Skeletal muscle satellite cell (primary cell): ENCODE measurements around the gene TTC9C.

ENCODE experiments used
- H3K27me3 ChIP-seq: 2 replicates; pipeline ENCODE4 v1.7.0; 2013; ENCODE audit warnings: low read length; ENCODE audit not compliant: control insufficient read depth, insufficient read depth
- H3K36me3 ChIP-seq: 2 replicates; pipeline ENCODE4 v1.7.0; 2013; ENCODE audit warnings: mild to moderate bottlenecking, control low read depth, low read length; ENCODE audit not compliant: insufficient read depth
- H3K4me1 ChIP-seq: 2 replicates; pipeline ENCODE4 v1.7.0; 2013; ENCODE audit warnings: low read length; ENCODE audit not compliant: control insufficient read depth, insufficient read depth
- H3K4me2 ChIP-seq: 2 replicates; pipeline ENCODE4 v1.7.0; 2013; ENCODE audit warnings: mild to moderate bottlenecking, low read length
- H3K4me3 ChIP-seq: 2 replicates; pipeline ENCODE4 v1.7.0; 2013; ENCODE audit warnings: low read length
- H3K9ac ChIP-seq: 2 replicates; pipeline ENCODE4 v1.7.0; 2013; ENCODE audit warnings: mild to moderate bottlenecking, low read depth, low read length, moderate library complexity
- H3K9me3 ChIP-seq: replicated peaks from 2 replicates; pipeline ENCODE4 v1.7.0; 2013; ENCODE audit warnings: mild to moderate bottlenecking, control low read depth, low read length

The TTC9C gene

GRCh38 chr11:62713343-62713742 is 14.9 kb upstream of the TTC9C start:
- H3K4me1 ChIP-seq, result peaks cover 19% of the 10 kb centered on the region
- H3K4me2 ChIP-seq, result no peak overlapping the region
- no peaks in the 10 kb centered on the region for H3K9me3 ChIP-seq
- no peak overlapping the region for H3K4me3 ChIP-seq
- peaks cover 76% of the 10 kb centered on the region for H3K36me3 ChIP-seq
- no peaks in the 10 kb centered on the region for H3K27me3 ChIP-seq
- H3K9ac ChIP-seq, result no peak overlapping the region

- H3K36me3 ChIP-seq, result peaks cover 86% of the 10 kb centered on the region
- H3K4me3 ChIP-seq, result no peak overlapping the region
- no peaks in the 10 kb centered on the region for H3K27me3 ChIP-seq
- H3K9ac ChIP-seq, result peak overlapping the region; percentile 31
- H3K4me1 ChIP-seq, result peaks cover under 1% of the 10 kb centered on the region
- no peaks in the 10 kb centered on the region for H3K9me3 ChIP-seq
- no peak overlapping the region for H3K4me2 ChIP-seq
These were observed 12.8 kb upstream of the TTC9C start for GRCh38 chr11:62715150-62716130.

GRCh38 chr11:62716206-62716605 is 12.1 kb upstream of the TTC9C start:
- Histone ChIP-seq H3K9me3 (no peaks in the 10 kb centered on the region), H3K36me3 (peaks cover 89% of the 10 kb centered on the region), H3K9ac (no peak overlapping the region), H3K4me3 (no peak overlapping the region), H3K27me3 (no peaks in the 10 kb centered on the region), H3K4me2 (no peak overlapping the region), H3K4me1 (no peaks in the 10 kb centered on the region)

- Histone ChIP-seq H3K36me3 (peaks cover 89% of the 10 kb centered on the region), H3K4me1 (no peaks in the 10 kb centered on the region), H3K4me2 (no peak overlapping the region), H3K4me3 (no peak overlapping the region), H3K9ac (no peak overlapping the region), H3K9me3 (no peaks in the 10 kb centered on the region), H3K27me3 (no peaks in the 10 kb centered on the region)
These were observed 11.5 kb upstream of the TTC9C start for GRCh38 chr11:62716816-62717215.

- H3K4me2 ChIP-seq, result no peak overlapping the region
- no peaks in the 10 kb centered on the region for H3K9me3 ChIP-seq
- H3K9ac ChIP-seq, result no peak overlapping the region
- peaks cover 3% of the 10 kb centered on the region for H3K4me1 ChIP-seq
- no peaks in the 10 kb centered on the region for H3K27me3 ChIP-seq
- H3K36me3 ChIP-seq, result peaks cover 87% of the 10 kb centered on the region
- no peak overlapping the region for H3K4me3 ChIP-seq
These were observed 8.8 kb upstream of the TTC9C start for GRCh38 chr11:62719302-62719978.

GRCh38 chr11:62721994-62722393 is 6.3 kb upstream of the TTC9C start:
- no peak overlapping the region for H3K4me3 ChIP-seq
- H3K9me3 ChIP-seq, result no peaks in the 10 kb centered on the region
- peaks cover 8% of the 10 kb centered on the region for H3K4me1 ChIP-seq
- peaks cover 76% of the 10 kb centered on the region for H3K36me3 ChIP-seq
- no peak overlapping the region for H3K4me2 ChIP-seq
- no peak overlapping the region for H3K9ac ChIP-seq
- H3K27me3 ChIP-seq, result no peaks in the 10 kb centered on the region

- Histone ChIP-seq H3K27me3 (no peaks in the 10 kb centered on the region), H3K4me3 (peak overlapping the region; percentile 85), H3K9me3 (no peaks in the 10 kb centered on the region), H3K9ac (peak overlapping the region; percentile 91), H3K36me3 (peaks cover 60% of the 10 kb centered on the region), H3K4me1 (peaks cover 8% of the 10 kb centered on the region), H3K4me2 (peak overlapping the region; percentile 96)
These were observed 4.1 kb upstream of the TTC9C start for GRCh38 chr11:62724171-62724570.

GRCh38 chr11:62725646-62726045 is 2.6 kb upstream of the TTC9C start:
- H3K36me3 ChIP-seq, result peaks cover 47% of the 10 kb centered on the region
- peak overlapping the region; percentile 91 for H3K9ac ChIP-seq

GRCh38 chr11:62726156-62726914 is 2.0 kb upstream of the TTC9C start:
- Histone ChIP-seq H3K27me3 (no peaks in the 10 kb centered on the region), H3K4me1 (peaks cover 17% of the 10 kb centered on the region), H3K4me2 (peak overlapping the region; percentile 96), H3K9me3 (no peaks in the 10 kb centered on the region), H3K4me3 (peak overlapping the region; percentile 85), H3K9ac (peak overlapping the region; percentile 91), H3K36me3 (peaks cover 40% of the 10 kb centered on the region)

More at GRCh38 chr11:62725646-62726045, 2.6 kb upstream of the TTC9C start:
- Histone ChIP-seq H3K27me3 (no peaks in the 10 kb centered on the region), H3K4me3 (peak overlapping the region; percentile 85), H3K9me3 (no peaks in the 10 kb centered on the region), H3K4me1 (peaks cover 17% of the 10 kb centered on the region), H3K4me2 (peak overlapping the region; percentile 96)

GRCh38 chr11:62726915-62727164 is 1.4 kb upstream of the TTC9C start:
- Histone ChIP-seq H3K36me3 (peaks cover 35% of the 10 kb centered on the region), H3K4me1 (peaks cover 17% of the 10 kb centered on the region), H3K9ac (peak overlapping the region; percentile 91), H3K27me3 (no peaks in the 10 kb centered on the region), H3K9me3 (no peaks in the 10 kb centered on the region), H3K4me3 (peak overlapping the region; percentile 85), H3K4me2 (peak overlapping the region; percentile 96)

- Histone ChIP-seq H3K4me2 (peak within 1 kb of the TSS; percentile 96), H3K4me3 (peak within 1 kb of the TSS; percentile 85), H3K9me3 (no peaks in the 10 kb centered on the region), H3K9ac (peak within 1 kb of the TSS; percentile 91), H3K4me1 (peaks cover 17% of the 10 kb centered on the region), H3K36me3 (peaks cover 30% of the 10 kb centered on the region), H3K27me3 (no peaks in the 10 kb centered on the region)
These were observed 968 bp upstream of the TTC9C start, which contains the start of gene HNRNPUL2 for GRCh38 chr11:62727165-62727871. Gene HNRNPUL2, minus strand, starts transcription at chr11:62727457. Its CDS starts 301 bp downstream, at chr11:62727156.
